A549 (cell line): ENCODE results near the gene GMDS.

ENCODE experiments used
- POLR2A ChIP-seq: IDR thresholded peaks from 2 replicates; pipeline ENCODE4 v1.6.1; 2012; ENCODE audit warnings: mild to moderate bottlenecking, low read length
- ZC3H11A ChIP-seq: fragments of 450-650 bp; IDR thresholded peaks from 2 replicates; pipeline ENCODE4 v1.6.1; 2014; ENCODE audit warnings: antibody characterized with exemption, mild to moderate bottlenecking
- TF ChIP-seq, protein P1 (sequence below): fragments of >200 bp; sonication (Bioruptor Twin); formaldehyde crosslinking; IDR thresholded peaks from 3 replicates; pipeline ENCODE4 v1.5.1; 2016
- TF ChIP-seq, protein P2 (sequence below): IDR thresholded peaks from 2 replicates; pipeline ENCODE4 v1.6.1; 2012; ENCODE audit warnings: low read depth, borderline replicate concordance
- TF ChIP-seq, protein P3 (sequence below): fragments of 200-600 bp; sonication (generic); IDR thresholded peaks from 2 replicates; pipeline ENCODE4 v1.6.1; 2016; ENCODE audit warnings: antibody characterized with exemption, mild to moderate bottlenecking, moderate library complexity

DNA sequence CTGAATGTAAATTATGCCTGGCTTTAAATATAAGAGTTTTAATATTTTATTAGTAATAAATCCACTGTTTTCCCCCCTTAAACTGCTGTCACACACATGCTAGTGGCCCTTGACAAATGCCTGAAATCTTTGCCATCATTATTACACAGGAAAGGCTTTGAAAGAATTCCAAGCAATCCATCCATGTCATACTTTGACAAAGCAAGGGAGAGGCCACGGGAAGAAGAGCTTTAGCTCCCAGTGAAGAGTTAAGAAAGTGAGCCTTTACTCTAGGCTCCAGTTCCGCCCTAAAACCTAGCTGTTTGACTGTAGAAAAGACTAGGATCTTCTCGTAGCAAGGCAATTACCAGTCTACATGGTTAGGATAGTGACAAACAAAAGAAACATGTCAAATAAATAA is 147.9 kb downstream of the GMDS start:
- TF ChIP-seq ZC3H11A: no peak
- TF ChIP-seq, protein P1, sequence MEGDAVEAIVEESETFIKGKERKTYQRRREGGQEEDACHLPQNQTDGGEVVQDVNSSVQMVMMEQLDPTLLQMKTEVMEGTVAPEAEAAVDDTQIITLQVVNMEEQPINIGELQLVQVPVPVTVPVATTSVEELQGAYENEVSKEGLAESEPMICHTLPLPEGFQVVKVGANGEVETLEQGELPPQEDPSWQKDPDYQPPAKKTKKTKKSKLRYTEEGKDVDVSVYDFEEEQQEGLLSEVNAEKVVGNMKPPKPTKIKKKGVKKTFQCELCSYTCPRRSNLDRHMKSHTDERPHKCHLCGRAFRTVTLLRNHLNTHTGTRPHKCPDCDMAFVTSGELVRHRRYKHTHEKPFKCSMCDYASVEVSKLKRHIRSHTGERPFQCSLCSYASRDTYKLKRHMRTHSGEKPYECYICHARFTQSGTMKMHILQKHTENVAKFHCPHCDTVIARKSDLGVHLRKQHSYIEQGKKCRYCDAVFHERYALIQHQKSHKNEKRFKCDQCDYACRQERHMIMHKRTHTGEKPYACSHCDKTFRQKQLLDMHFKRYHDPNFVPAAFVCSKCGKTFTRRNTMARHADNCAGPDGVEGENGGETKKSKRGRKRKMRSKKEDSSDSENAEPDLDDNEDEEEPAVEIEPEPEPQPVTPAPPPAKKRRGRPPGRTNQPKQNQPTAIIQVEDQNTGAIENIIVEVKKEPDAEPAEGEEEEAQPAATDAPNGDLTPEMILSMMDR: no peak
- TF ChIP-seq POLR2A: no peak
- TF ChIP-seq, protein P2, sequence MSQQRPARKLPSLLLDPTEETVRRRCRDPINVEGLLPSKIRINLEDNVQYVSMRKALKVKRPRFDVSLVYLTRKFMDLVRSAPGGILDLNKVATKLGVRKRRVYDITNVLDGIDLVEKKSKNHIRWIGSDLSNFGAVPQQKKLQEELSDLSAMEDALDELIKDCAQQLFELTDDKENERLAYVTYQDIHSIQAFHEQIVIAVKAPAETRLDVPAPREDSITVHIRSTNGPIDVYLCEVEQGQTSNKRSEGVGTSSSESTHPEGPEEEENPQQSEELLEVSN: no peak
- TF ChIP-seq, protein P3, sequence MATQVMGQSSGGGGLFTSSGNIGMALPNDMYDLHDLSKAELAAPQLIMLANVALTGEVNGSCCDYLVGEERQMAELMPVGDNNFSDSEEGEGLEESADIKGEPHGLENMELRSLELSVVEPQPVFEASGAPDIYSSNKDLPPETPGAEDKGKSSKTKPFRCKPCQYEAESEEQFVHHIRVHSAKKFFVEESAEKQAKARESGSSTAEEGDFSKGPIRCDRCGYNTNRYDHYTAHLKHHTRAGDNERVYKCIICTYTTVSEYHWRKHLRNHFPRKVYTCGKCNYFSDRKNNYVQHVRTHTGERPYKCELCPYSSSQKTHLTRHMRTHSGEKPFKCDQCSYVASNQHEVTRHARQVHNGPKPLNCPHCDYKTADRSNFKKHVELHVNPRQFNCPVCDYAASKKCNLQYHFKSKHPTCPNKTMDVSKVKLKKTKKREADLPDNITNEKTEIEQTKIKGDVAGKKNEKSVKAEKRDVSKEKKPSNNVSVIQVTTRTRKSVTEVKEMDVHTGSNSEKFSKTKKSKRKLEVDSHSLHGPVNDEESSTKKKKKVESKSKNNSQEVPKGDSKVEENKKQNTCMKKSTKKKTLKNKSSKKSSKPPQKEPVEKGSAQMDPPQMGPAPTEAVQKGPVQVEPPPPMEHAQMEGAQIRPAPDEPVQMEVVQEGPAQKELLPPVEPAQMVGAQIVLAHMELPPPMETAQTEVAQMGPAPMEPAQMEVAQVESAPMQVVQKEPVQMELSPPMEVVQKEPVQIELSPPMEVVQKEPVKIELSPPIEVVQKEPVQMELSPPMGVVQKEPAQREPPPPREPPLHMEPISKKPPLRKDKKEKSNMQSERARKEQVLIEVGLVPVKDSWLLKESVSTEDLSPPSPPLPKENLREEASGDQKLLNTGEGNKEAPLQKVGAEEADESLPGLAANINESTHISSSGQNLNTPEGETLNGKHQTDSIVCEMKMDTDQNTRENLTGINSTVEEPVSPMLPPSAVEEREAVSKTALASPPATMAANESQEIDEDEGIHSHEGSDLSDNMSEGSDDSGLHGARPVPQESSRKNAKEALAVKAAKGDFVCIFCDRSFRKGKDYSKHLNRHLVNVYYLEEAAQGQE: no peak
